ENCODE data around the gene MAPK10.
A peak's percentile ranks its signal among the peaks of the same experiment; 100 is the strongest.

MAPK10 gene

DNA sequence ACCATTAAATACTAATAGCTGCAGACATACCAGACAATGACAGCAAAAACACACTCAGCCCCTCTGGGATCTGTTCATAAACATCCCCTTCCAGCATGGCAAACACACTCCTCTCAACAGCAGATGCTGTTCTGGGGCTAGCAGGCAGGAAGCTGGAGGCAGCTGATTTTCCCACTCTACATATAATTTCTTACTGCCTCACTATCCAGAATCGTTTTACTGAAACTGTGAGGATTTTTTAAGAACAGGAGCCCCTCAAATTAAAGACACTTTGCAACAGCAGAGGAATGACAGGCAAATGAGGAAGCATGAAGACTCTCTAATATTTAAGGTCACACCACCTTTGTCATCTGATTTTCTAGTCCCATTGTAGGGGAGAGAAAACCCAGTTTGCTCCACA, 2.2 kb downstream of the MAPK10 start:
- H3K4me3 ChIP-seq (ENCODE audit: low read depth, low read length) = no peak overlapping the region
- DNase-seq (ENCODE audit: low read depth, low spot score) = no peak
- ChIA-PET CTCF (no interaction called here), POLR2A (no interaction called here)
- TF ChIP-seq, protein P1, sequence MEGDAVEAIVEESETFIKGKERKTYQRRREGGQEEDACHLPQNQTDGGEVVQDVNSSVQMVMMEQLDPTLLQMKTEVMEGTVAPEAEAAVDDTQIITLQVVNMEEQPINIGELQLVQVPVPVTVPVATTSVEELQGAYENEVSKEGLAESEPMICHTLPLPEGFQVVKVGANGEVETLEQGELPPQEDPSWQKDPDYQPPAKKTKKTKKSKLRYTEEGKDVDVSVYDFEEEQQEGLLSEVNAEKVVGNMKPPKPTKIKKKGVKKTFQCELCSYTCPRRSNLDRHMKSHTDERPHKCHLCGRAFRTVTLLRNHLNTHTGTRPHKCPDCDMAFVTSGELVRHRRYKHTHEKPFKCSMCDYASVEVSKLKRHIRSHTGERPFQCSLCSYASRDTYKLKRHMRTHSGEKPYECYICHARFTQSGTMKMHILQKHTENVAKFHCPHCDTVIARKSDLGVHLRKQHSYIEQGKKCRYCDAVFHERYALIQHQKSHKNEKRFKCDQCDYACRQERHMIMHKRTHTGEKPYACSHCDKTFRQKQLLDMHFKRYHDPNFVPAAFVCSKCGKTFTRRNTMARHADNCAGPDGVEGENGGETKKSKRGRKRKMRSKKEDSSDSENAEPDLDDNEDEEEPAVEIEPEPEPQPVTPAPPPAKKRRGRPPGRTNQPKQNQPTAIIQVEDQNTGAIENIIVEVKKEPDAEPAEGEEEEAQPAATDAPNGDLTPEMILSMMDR (IDR thresholded peaks at IDR 0.05; ENCODE audit: insufficient read depth, low read length, missing control alignments) = no peak

DNA sequence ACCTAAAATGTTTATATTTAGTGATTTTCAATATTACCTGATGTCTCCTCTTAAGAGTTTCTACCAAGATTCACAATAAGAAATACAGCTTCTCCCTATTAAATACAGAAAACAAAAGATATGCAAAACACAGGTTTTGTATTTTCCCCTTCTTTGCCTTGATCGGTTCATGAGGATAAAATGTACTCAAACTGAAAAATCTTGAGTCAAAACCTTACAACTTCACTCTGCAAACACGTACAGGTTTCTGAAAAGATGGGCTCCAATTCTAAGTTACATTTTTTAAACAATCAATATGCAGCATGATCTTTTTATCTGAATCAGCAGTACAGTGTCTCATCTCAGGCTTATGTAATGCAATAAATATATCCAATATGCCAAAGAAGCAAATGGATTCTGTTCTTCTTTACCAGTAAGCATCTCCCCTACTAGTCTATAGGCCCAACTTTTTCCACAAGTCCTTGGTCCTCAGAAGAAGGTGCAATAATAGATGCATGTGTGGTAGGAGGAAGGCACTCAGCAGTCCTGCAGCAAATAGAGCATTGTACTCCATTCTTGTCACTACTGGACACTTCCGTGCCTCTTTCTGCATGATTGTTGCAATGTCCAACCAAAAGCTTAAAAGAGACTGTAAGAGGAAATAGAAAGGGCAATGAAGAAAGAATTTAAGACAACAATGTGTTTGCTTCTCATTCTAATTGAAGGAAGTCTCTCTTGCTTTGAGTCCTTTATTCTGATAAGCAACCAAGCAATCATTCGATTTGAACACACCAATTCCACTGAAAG, 3.2 kb downstream of the MAPK10 start:
- no peak overlapping the region for H3K4me3 ChIP-seq (ENCODE audit: low read depth, low read length)
- no peak for DNase-seq (ENCODE audit: low read depth, low spot score)
- TF ChIP-seq, protein P1 (IDR thresholded peaks at IDR 0.05; ENCODE audit: insufficient read depth, low read length, missing control alignments) = no peak
- POLR2A ChIA-PET = no interaction called here
- CTCF ChIA-PET = no interaction called here

DNA sequence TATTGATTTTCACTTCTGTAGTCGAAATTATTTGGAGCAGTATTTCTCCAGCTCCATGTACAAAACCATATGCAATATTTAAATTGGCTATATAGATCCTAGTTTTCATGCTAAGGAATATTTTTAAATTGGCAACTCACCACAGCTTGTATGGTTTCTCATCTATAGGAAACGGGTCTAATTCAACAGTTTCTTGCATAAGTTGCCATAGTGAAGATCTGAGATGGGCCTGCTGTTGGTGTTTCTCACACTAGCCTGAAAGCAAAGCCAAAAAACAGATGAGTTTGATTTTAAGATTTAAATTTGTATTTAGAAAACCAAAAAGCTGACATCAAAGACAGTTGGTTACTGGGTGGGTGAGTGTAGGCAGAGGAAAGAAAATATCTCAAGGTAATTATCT, 5.5 kb downstream of the MAPK10 start:
- no peak overlapping the region for H3K4me3 ChIP-seq (ENCODE audit: low read depth, low read length)
- TF ChIP-seq, protein P1 (IDR thresholded peaks at IDR 0.05; ENCODE audit: insufficient read depth, low read length, missing control alignments) = no peak
- DNase-seq (ENCODE audit: low read depth, low spot score) = no peak
- CTCF ChIA-PET = interaction anchor here (0.7 kb wide), 1 partner anchor 142 kb away, joined by 3 read pairs; no protein-coding TSS in a partner anchor
- POLR2A ChIA-PET = no interaction called here

DNA sequence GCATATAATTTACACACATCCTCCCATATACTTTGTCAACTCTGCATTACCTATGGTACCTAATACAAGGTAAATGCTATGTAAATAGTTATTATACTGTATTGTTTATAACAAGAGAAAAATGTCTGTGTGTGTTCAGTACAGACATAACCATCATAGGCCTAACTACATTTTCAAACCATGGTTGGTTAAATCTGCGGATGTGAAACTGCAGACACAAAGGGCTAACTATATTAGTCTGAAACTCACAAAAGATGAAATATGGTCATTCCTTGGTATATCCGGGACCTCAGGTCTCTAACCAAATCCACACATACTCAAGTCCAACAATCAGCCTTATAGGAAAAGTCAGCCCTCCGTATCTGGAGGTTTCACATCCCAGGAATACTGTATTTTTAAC, 13.5 kb downstream of the MAPK10 start:
- POLR2A ChIA-PET = no interaction called here

DNA sequence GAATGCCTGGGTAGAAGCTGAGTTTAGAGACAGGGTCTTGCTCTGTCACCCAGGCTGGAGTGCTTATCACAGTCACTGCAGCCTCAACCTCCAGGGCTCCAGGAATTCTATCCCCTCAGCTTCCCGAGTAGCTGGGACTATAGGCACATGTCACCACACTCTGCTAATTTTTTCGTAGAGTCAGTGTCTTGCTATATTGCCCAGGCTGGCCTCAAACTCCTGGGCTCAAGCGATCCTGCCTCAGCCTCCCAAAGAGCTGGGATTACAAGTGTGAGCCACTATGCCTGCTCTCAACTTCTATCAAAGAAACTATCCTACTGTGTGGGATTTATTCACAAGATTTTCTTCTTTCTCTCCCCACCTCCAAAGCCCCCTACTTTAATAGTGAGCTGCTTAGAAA, 15.7 kb downstream of the MAPK10 start:
- no peak for DNase-seq (ENCODE audit: low read depth, low spot score)
- ChIA-PET CTCF (no interaction called here), POLR2A (no interaction called here)
- H3K4me3 ChIP-seq (ENCODE audit: low read depth, low read length) = no peak overlapping the region
- TF ChIP-seq, protein P1 (IDR thresholded peaks at IDR 0.05; ENCODE audit: insufficient read depth, low read length, missing control alignments) = no peak

More for the DNA sequence above, 13.5 kb downstream of the MAPK10 start:
- TF ChIP-seq, protein P1 (IDR thresholded peaks at IDR 0.05; ENCODE audit: insufficient read depth, low read length, missing control alignments) = no peak
- CTCF ChIA-PET = interaction anchor here (0.9 kb wide), 1 partner anchor 23 kb away, joined by 3 read pairs; no protein-coding TSS in a partner anchor
- no peak for DNase-seq (ENCODE audit: low read depth, low spot score)
- no peak overlapping the region for H3K4me3 ChIP-seq (ENCODE audit: low read depth, low read length)

DNA sequence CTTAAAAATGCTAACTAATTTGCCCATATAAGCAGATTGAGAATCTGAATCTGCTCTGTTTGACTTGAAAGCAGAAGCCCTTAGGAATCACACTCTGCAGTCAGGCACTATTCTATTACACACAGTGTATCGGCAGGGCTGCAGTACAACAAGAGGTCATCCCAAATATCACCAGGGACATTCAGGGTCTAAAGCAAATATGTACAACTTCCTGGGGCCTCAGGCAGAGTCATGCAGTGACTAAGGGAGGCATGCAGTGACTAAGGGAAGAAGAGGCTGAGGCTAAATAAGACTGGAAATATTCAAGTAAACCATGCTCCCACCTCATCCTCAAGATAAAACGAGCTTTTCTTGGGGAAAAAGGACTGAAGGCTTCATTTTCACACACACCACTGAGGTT, 20.9 kb downstream of the MAPK10 start:
- POLR2A ChIA-PET = no interaction called here
- no peak overlapping the region for H3K4me3 ChIP-seq (ENCODE audit: low read depth, low read length)
- TF ChIP-seq, protein P1 (IDR thresholded peaks at IDR 0.05; ENCODE audit: insufficient read depth, low read length, missing control alignments) = no peak
- CTCF ChIA-PET = no interaction called here
- DNase-seq (ENCODE audit: low read depth, low spot score) = peak; percentile 79

Measured in AG04449 (cell line).